ENCODE measurements around the gene SOCS1.
"Not testable (repeated sequence)": the region's sequence is repeated elsewhere in the genome, so short reads cannot be mapped to it uniquely, and the experiment has no call there.

The SOCS1 gene

GRCh38 chr16:11225677-11226549, 30.1 kb downstream of the SOCS1 start:
- Histone ChIP-seq H3K4me2 (ENCODE audit: low read length) (peak overlapping the region; percentile 45), H3K4me1 (ENCODE audit: control insufficient read depth, low read length) (peaks cover 20% of the 10 kb centered on the region), H3K4me3 (ENCODE audit: low read length) (no peak overlapping the region), H3F3A (ENCODE audit: control insufficient read depth, insufficient read depth) (no peaks in the 10 kb centered on the region), H4K20me1 (ENCODE audit: control insufficient read depth, insufficient read depth, low read depth, low read length) (no peaks in the 10 kb centered on the region), H3K9me2 (replicated peaks; ENCODE audit: control insufficient read depth, low read length) (no peaks in the 10 kb centered on the region), H3K27me3 (ENCODE audit: control insufficient read depth, low read length) (peaks cover 50% of the 10 kb centered on the region), H3K9me3 (ENCODE audit: control insufficient read depth, insufficient read depth, low read length) (no peaks in the 10 kb centered on the region), H3K36me3 (ENCODE audit: control insufficient read depth, low read length) (no peaks in the 10 kb centered on the region), H3K79me2 (ENCODE audit: control insufficient read depth, low read length) (no peaks in the 10 kb centered on the region), H3K27ac (ENCODE audit: low read depth, low read length) (no peak overlapping the region)
- TF ChIP-seq CTCF (IDR thresholded peaks at IDR 0.05; ENCODE audit: low read depth, low read length, poor library complexity, severe bottlenecking), result no peak
- no peak for TF ChIP-seq EZH2phosphoT487 (IDR thresholded peaks at IDR 0.05; ENCODE audit: borderline replicate concordance, low read length)

- no peak for TF ChIP-seq EZH2phosphoT487 (IDR thresholded peaks at IDR 0.05; ENCODE audit: borderline replicate concordance, low read length)
- TF ChIP-seq CTCF (IDR thresholded peaks at IDR 0.05; ENCODE audit: low read depth, low read length, poor library complexity, severe bottlenecking), result no peak
- Histone ChIP-seq H3K4me2 (ENCODE audit: low read length) (peak overlapping the region; percentile 45), H3K9me2 (replicated peaks; ENCODE audit: control insufficient read depth, low read length) (no peaks in the 10 kb centered on the region), H3K27me3 (ENCODE audit: control insufficient read depth, low read length) (peaks cover 50% of the 10 kb centered on the region), H4K20me1 (ENCODE audit: control insufficient read depth, insufficient read depth, low read depth, low read length) (no peaks in the 10 kb centered on the region), H3F3A (ENCODE audit: control insufficient read depth, insufficient read depth) (no peaks in the 10 kb centered on the region), H3K36me3 (ENCODE audit: control insufficient read depth, low read length) (no peaks in the 10 kb centered on the region), H3K4me1 (ENCODE audit: control insufficient read depth, low read length) (peaks cover 20% of the 10 kb centered on the region), H3K4me3 (ENCODE audit: low read length) (no peak overlapping the region), H3K9me3 (ENCODE audit: control insufficient read depth, insufficient read depth, low read length) (no peaks in the 10 kb centered on the region; the same call in 1 of the 2 replicates), H3K79me2 (ENCODE audit: control insufficient read depth, low read length) (no peaks in the 10 kb centered on the region), H3K27ac (ENCODE audit: low read depth, low read length) (no peak overlapping the region)
Observed at GRCh38 chr16:11224894-11225676, 30.9 kb downstream of the SOCS1 start.

- peaks cover 6% of the 10 kb centered on the region for H3K9me3 ChIP-seq (ENCODE audit: control insufficient read depth, insufficient read depth, low read length)
- H3F3A ChIP-seq (ENCODE audit: control insufficient read depth, insufficient read depth), result no peaks in the 10 kb centered on the region
- H3K79me2 ChIP-seq (ENCODE audit: control insufficient read depth, low read length), result no peaks in the 10 kb centered on the region
- TF ChIP-seq EZH2phosphoT487 (IDR thresholded peaks at IDR 0.05; ENCODE audit: borderline replicate concordance, low read length) (no peak; the same call in 1 of the 2 replicates), CTCF (IDR thresholded peaks at IDR 0.05; ENCODE audit: low read depth, low read length, poor library complexity, severe bottlenecking) (no peak)
- peaks cover 20% of the 10 kb centered on the region for H3K4me1 ChIP-seq (ENCODE audit: control insufficient read depth, low read length)
- no peaks in the 10 kb centered on the region for H3K36me3 ChIP-seq (ENCODE audit: control insufficient read depth, low read length)
- no peak overlapping the region for H3K4me3 ChIP-seq (ENCODE audit: low read length)
- no peak overlapping the region for H3K27ac ChIP-seq (ENCODE audit: low read depth, low read length)
- peaks cover 46% of the 10 kb centered on the region for H3K27me3 ChIP-seq (ENCODE audit: control insufficient read depth, low read length)
- no peaks in the 10 kb centered on the region for H4K20me1 ChIP-seq (ENCODE audit: control insufficient read depth, insufficient read depth, low read depth, low read length)
- peak overlapping the region; percentile 45 for H3K4me2 ChIP-seq (ENCODE audit: low read length)
- H3K9me2 ChIP-seq (replicated peaks; ENCODE audit: control insufficient read depth, low read length), result no peaks in the 10 kb centered on the region
Observed at GRCh38 chr16:11224096-11224893, 31.7 kb downstream of the SOCS1 start.

GRCh38 chr16:11220507-11220906, 35.5 kb downstream of the SOCS1 start:
- not testable (repeated sequence) for H4K20me1 ChIP-seq (ENCODE audit: control insufficient read depth, insufficient read depth, low read depth, low read length); H3K4me3 ChIP-seq (ENCODE audit: low read length); H3K79me2 ChIP-seq (ENCODE audit: control insufficient read depth, low read length); H3K4me2 ChIP-seq (ENCODE audit: low read length); H3K9me2 ChIP-seq (replicated peaks; ENCODE audit: control insufficient read depth, low read length); H3F3A ChIP-seq (ENCODE audit: control insufficient read depth, insufficient read depth); H3K36me3 ChIP-seq (ENCODE audit: control insufficient read depth, low read length); H3K27ac ChIP-seq (ENCODE audit: low read depth, low read length)
- peaks cover 17% of the 10 kb centered on the region for H3K4me1 ChIP-seq (ENCODE audit: control insufficient read depth, low read length)
- peaks cover 23% of the 10 kb centered on the region for H3K9me3 ChIP-seq (ENCODE audit: control insufficient read depth, insufficient read depth, low read length)
- H3K27me3 ChIP-seq (ENCODE audit: control insufficient read depth, low read length), result peaks cover 24% of the 10 kb centered on the region
